COR-L47 (cell line): Measurements from ENCODE around the gene KCNQ1.

Experiments
- DNase-seq: peaks from one replicate; lab custom pipeline; 2025; lab: John Stamatoyannopoulos, UW

KCNQ1 gene

DNA sequence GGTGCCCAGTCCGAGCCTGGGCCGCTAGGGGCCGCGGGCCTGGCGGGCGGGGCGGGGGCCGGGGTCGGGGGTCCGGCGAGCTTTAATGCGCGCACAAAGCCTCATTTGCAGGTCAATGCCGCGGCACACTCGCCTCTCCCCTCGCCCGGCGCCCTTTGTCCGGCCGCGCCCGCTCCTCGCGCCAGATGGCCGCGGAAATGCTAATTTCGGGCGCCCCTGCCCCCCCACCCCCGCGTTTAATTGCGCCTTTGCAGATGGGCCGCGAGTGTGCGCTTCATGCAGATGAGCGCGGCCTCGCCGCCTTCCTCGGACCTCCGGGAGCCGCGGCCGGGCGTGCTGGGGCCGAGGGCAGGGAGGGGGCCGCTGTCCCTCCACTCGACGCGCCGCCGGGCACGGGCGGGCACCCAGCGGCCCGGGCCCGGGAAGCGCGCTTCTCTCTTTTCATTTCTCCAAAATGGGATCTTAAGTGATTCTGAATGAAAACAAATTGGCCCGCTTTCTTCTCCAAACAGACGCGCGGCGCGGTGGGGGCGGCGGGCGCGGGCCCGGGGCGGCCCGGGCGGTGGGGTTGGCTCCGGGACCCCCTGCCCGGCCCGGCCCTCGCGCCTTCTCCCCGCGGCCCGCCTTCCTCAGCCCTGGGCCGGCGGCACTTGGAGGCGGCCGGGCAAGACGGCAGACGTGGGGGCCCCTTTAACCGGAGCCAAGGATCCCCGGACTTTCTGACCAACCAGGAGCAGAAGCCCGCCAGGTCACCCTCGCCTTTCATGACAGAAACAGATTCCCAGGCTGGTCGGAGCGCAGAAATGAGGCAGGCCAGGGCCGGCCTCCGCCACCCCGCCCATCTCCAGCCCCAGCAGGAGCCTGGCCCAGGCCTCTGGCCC lies 417.8 kb downstream of the KCNQ1 start:
- DNase-seq, result no peak

DNA sequence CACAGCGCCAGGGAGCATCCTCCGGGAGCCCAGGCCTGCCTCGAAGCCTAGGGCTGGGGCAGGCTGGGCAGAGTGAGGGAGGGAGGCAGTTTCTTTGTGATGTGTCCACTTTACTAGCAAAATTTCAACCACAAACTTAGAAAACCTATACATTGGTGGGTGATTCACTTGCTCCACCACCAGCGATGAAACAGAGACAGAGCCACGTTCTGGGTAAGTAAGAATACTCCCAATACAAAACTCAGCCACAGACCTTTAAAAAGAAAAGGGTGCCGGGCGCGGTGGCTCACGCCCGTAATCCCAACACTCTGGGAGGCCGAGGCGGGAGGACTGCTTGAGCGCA lies 418.4 kb downstream of the KCNQ1 start:
- DNase-seq, result no peak

DNA sequence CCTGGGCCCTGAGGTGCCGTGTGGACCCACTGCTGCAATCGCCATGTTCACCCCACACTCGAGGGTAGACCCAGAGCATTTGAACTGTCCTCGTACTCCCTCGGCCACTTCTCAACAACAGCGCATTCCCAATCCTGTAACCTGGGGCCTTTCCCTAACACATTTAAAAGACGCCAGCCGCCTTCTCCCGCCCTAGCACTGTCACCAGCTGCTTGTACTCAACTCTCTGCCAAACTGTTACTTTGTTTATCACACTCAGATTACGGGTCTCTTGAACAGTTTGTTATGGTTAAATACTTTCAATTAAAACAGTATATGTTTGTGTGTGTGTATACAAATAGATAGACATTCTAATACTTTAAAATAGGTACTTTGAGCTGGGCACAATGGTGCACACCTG lies 420.1 kb downstream of the KCNQ1 start:
- DNase-seq, result no peak

GRCh38 chr11:2865922-2866577 lies 421.2 kb downstream of the KCNQ1 start:
- no peak for DNase-seq

- DNase-seq, result no peak
Observed at GRCh38 chr11:2867142-2867541, 422.3 kb downstream of the KCNQ1 start.

DNA sequence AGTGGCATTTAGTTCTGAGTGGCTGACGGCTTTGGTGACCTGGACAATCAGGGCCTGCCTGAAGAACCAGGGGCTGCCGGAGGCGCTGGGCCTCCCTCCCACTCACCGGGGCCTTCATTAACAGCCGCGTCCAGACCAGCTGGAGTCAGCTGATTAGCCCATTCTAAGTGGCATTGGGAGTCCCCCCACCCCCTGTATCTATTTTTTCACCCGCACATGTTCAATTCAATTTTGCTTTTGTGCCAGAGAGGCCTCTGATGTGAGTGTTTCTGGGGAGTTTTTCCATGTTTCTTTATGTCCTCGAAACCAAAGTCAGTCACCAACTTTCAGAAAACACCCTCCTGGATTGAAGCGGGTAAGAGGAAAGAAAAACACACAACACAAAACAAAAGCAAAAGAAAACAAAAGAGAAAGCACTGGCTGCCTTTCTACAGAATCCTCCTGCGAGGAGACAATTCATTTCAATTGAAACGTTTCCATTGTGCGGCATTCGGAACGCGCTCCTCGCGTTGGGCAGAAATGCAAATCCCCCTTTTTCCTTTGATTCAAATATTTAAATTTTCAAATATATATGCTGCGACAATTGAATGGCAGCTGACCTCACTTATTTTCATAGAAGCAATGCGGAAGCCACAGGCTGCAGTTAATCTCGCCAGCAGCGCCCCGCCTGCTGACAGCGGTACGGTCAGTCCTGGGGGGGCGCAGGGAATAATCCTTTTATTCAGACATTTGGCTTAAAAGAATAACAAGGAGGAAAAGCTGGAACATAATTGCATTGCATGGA lies 423.1 kb downstream of the KCNQ1 start:
- no peak for DNase-seq

- DNase-seq, result no peak
Observed at GRCh38 chr11:2868506-2869133, 423.8 kb downstream of the KCNQ1 start.

DNA sequence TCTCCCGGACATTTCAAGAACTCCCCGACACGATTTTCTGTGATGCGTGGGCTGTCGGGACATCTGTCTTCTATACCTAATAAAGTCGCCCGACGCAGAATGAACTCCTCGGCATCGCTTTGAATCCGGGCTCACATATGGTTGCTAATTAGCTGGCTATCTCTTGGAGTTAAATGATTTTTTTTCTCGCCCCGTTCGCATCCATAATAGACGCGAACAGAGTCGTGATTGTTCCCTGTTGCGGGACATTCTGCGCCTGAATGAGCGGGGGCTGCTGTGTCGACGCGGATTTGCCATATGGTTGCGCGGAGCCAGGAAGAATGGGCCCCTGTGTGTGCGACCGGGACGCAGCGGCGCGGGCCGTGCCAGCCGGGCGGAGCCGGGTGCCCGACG lies 424.3 kb downstream of the KCNQ1 start:
- no peak for DNase-seq

DNA sequence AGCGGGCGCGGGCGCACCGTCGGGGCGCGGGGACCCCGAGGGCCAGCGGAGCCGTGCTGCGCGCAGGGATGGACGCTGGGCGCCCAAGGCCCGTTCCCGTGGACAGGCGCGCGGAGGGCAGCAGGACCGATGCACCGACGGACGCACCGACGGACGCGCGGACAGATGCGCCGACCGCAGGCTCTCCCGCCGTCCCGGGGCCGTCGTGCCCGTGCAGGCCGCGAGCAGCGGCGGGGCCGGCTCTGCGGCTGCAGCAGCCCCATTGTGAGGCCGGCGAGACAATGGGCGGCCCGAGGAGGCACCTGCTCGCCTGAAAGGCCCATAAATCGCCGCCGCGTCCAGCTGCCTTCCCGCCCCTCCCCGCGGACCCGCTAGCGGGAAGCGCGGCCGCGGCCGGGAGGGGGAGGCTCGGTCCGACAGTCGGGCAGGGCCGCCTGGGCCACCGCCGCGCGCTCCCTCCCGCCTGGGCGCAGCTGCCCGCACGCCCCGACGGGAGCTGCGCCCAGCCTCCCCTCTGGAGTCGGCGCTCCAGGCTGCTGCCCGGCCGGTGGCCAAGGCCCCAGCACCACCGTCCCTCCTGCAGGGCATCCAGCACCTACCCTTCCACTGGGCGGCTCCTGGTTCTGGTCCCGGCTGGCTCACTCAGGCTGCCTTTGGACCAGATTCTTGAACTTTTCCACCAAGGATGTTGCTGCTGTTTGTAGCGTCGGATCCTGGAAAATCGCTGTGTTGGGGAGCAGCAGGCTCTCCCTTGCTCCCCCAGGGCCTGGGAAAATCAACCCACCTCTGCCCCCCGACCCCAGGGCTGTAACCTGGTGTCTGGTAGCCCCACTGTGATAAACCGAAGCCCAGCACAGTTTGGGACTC lies 425.0 kb downstream of the KCNQ1 start:
- DNase-seq, result no peak

DNA sequence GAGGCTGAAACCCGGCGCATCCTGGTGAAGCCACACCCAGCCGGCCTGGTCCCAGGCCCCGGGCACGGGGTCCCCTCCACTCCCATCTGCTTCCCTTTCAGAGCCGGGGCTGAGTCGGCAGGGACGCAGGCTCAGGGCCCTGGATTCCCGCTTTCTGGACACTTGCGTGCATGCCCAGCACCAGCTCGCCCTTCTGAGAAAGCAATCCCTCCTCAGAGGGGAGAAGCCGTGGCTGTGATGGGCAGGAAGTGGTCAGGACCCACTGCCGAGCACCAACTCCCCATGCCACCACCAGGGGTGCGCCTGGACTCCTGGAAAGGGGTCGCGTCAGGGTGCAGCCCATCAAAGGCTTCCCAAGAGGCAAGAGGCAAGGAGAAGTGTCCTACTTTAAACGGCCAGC lies 425.7 kb downstream of the KCNQ1 start:
- DNase-seq, result no peak

DNA sequence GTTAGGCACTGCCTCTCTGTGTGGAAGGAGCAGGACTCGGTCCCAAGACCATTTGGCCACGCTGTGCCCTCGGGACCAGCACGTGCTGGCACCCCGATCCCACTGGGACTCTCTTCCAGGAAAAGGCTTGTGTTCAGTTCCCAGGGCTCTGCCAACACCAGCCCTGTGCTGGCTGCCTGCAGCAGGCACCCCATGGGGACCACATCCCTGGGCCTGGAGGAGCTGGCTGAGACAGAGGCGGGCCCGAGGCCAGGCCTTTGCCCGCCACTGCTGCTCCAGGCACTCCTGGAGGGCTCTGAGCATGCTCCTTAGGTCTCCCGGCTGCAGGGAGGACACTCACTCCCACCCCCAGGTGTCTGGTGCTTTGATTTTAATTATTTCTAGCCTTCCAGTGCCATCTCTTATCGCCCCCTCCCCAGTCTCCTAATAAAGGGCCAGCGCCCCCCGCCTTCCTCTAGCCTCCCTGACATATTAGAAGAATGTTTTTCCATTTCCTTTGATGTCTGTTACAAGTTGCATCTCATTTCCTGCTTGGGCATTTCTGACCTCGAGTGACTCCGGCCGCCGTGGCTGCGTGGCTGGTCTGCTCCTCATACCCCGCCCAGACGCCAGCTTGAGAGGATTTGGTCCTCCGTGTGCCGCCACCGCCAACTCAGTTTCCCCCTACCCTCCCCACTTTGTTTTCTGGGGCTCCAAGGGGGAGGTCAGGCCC lies 426.3 kb downstream of the KCNQ1 start:
- DNase-seq, result no peak

DNA sequence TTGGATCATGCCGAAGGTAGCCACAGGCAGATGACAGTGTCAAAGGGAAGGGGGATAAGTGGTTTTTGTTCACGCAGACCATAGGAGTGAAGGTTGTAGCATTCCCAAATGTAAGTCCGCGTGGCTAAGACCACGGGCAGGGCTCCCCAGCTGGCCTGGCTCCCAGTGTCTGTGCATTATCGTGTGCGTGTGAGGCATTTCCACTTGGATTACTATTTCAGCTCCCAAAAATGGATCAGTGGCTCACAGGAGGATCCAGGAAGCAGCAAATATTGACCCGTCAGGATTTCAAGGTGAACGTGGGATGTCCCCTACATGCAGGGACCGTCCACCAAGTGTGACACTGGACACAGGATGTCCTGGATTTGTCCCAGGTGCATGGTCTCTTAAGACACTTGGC lies 430.2 kb downstream of the KCNQ1 start:
- no peak for DNase-seq

DNA sequence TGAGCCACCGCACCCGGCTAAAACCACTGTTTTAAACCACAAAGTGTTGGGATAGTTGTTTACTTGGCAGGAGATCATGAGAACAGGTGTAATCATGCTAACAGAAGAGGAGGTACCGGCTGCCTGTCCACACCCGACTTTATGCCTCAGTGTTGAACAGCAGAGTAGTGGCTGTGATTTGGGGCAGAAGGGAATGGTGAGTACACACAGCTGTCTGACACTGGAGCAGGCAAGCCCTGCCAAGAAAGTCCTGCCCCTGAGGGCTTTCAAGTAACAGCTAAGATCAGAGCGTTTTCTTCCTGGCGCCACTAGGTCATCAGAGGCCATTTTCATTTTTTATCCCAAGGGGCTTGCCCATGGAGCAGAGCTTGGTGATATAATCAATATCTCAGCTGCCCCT lies 432.7 kb downstream of the KCNQ1 start:
- DNase-seq, result no peak

DNA sequence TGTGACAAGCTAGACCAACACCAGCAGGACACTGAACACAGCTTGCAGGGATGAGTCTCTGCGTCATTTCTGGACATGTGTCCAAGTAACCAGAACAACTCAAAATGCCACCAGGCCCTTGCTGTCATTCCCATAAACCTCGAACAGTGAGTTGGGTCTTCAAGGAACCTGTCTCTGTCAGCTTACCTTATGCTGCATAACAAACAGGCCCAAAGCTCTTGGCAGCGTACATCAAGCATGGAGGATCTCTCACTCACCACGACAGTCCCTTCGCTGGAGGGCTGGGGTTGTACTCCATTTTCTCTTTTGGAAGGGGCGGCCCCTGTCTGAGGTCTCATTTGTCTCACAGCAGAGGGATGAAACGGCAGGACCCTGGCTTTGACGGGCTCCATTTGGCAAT lies 434.0 kb downstream of the KCNQ1 start:
- no peak for DNase-seq

DNA sequence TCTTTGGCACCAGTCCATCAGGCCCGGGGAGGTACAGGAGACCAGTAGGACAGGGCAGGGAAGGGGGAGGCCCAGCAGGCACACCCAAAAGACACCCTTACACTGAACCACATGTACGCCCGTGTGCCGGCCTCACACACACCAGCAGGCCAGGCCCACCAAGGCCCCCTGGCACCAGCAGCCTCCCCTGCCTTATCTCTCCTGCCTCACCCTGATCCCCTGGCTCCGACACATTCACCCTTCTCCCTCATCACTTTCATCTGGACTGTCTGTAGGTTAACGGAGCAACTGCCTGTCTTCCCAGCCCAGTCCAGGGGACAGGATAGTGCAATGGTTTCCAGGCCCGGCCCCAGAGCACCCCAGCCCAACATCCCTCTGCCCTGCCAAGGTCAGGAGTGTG lies 435.8 kb downstream of the KCNQ1 start:
- no peak for DNase-seq

DNA sequence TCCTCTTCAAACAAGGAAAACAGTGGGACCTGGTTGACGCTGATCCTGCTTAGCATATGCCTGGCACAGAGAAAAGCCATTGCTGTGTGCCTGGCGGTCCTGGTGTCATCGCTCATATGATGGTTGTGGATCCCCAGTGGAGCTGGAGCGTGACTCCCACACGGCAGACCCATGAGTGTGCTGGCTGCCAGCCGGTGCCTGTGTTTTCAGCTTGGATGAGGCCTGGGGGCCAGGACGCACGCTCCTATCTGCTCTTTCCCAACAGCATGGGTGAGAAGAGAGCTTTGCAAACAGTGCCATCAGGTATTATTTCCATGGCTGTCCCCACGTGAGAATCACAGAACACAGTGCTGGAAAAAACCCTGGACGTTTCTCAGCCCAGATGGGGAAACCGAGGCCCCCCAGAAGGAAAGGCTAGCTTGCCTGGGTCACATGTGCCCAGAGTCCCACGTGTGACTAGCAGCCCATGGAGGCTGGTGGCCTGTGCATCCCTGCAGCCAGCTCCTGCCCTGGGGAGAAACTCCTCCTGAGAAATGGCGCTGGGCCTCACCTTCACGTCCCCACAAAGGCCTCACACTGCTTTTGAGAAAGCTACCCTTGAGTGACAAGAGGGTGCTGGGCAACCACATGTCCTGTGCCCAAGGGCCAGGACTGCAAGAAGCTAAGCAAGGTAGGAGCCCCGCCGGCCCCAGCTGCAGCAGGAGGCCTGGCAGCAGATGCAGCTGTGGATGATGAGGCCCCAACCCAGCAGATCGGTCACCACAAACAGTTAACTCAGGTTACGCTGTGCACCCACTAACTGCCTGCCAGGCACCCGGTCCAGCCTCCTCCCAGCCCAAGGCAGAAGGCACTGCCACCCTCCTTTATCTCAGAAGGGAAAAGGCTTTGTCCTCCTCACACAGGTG lies 436.5 kb downstream of the KCNQ1 start:
- DNase-seq, result no peak

- DNase-seq, result no peak
Observed at GRCh38 chr11:2881981-2882375, 437.2 kb downstream of the KCNQ1 start.

DNA sequence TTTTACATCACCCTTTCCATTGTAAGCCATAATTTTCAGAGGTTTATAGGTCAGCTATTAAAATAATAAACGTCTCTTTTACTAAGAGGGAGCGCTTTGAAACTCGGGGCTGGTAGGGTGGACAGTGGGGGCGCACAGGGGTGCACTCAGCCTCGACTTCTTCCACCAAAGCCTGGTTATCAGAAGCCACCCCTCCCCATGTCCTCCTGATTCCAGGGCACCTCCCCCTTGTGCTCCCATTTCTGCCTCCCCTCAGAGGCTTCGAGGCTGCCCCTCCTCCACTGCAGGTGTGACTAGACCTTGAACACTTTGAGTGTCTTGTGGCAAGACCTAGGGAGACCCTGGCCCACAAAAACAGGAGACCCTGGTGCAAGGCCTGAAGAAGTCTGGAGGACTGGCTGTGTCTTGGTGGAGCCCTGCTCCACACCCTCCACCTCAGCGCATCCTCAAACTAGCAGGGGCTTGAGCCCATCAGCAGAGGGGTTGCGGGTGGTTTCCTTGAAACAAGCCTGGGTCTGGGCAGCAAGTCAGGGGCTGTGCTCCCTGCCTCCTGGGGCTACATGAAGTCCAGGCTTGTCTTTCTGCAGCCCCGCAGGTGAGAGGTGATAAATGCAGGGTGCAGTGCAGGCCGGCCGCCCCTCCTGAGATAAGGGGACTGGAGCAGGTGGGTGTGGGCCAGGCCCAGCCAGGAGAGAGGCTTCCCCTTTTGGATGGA lies 437.7 kb downstream of the KCNQ1 start:
- no peak for DNase-seq

DNA sequence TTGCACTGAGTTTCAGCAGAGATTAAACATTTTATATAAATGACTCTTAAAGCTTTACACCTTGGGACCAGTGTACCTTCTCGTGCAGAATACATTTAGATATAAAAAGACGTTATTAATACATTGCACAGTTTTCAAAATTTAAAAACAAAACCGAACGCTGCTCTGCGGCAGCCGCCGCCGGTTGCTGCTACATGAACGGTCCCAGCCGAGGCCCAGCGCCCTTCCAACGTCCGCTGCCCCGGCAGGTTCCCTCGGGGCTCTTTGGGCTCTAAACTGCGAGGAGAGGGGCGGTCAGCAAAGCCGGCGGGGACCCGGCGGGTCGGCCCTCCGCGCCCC lies 438.8 kb downstream of the KCNQ1 start:
- DNase-seq, result no peak
